Breast epithelium (tissue), 4 donors: Measurements from ENCODE around the gene CIB4. TPM values are rescaled to one million over a fixed set of nuclear protein-coding genes. Genes with fewer than 3 reads are reported as not detected.

Source experiments
- DNase-seq, 2 donors: peaks; one replicate each; pipeline ENCODE4 v3.0.0-alpha.2; 2019; ENCODE audit warnings: low spot score in 2 of 2
- H3K27ac ChIP-seq, 2 donors: fragments of 200-600 bp; sonication (generic) in 1 of 2; one replicate each; pipeline ENCODE4 v1.5.1; 2016 to 2019; ENCODE audit warnings: mild to moderate bottlenecking in 1 of 2
- H3K27me3 ChIP-seq, 2 donors: fragments of 200-600 bp; sonication (generic) in 1 of 2; one replicate each; pipeline versions ENCODE4 v1.5.1 to v1.6.0; 2017 to 2019; ENCODE audit warnings: control low read depth in 1 of 2, mild to moderate bottlenecking in 1 of 2
- H3K36me3 ChIP-seq: fragments of 200-600 bp; one replicate; pipeline ENCODE4 v1.5.1; 2019
- H3K4me1 ChIP-seq, 2 donors: fragments of 200-600 bp; sonication (generic); one replicate each; pipeline ENCODE4 v1.5.1; 2016 to 2019; ENCODE audit warnings: control low read depth in 1 of 2
- H3K4me3 ChIP-seq, 3 donors: fragments of 200-600 bp; sonication (generic); 1 replicate in 2 of 3; 2 replicates in 1 of 3; pipeline ENCODE4 v1.5.1; 2016 to 2019; ENCODE audit warnings: mild to moderate bottlenecking in 3 of 3, moderate library complexity in 2 of 3
- H3K9me3 ChIP-seq, 2 donors: fragments of 200-600 bp; sonication (generic) in 1 of 2; one replicate each; pipeline ENCODE4 v1.5.1; 2016 to 2019; ENCODE audit warnings: control low read depth in 1 of 2
- CTCF ChIP-seq, 3 donors: fragments of 450-650 bp; IDR thresholded peaks; one replicate each; pipeline ENCODE4 v1.5.1; 2016 to 2017; ENCODE audit warnings: antibody characterized with exemption in 3 of 3, mild to moderate bottlenecking in 3 of 3, moderate library complexity in 3 of 3
- POLR2A ChIP-seq: fragments of 450-650 bp; IDR thresholded peaks from one replicate; pipeline ENCODE4 v1.6.1; 2016; ENCODE audit warnings: antibody characterized with exemption, mild to moderate bottlenecking, moderate library complexity
- POLR2AphosphoS5 ChIP-seq, 3 donors: sonication (generic); formaldehyde crosslinking; IDR thresholded peaks; one replicate each; pipeline ENCODE4 v1.6.1; 2017; ENCODE audit warnings: antibody characterized with exemption in 3 of 3
- intact Hi-C: fragments of 100-400 bp; cut with DNase I; formaldehyde crosslinking; loops from one replicate; pipeline ENCODE4 v1.15.1; 2023; ENCODE audit warnings: low total_unique reads
- total RNA-seq, 3 donors: library from RNA; depleted of rRNA; stranded (reverse); fragments of >200 nt; gene quantifications; one replicate each; pipeline ENCODE4 v1.1.0, GENCODE V29; 2016

The CIB4 gene
- total RNA-seq, 3 donors from 2014 or later: not detected

GRCh38 chr2:26578113-26578458 lies 63.1 kb downstream of the CIB4 start:
- H3K4me1 ChIP-seq: no peaks in the 10 kb centered on the region
- peaks cover 0 to 16% of the 10 kb centered on the region in 2 donors for H3K27me3 ChIP-seq
- no peak for DNase-seq
- no peak overlapping the region for H3K4me3 ChIP-seq
- no peak overlapping the region for H3K27ac ChIP-seq
- TF ChIP-seq POLR2AphosphoS5 (IDR thresholded peaks at IDR 0.05): no peak
- TF ChIP-seq CTCF (IDR thresholded peaks at IDR 0.05): peak in 1 of 3 donors; percentile 3
- no peaks in the 10 kb centered on the region for H3K36me3 ChIP-seq
- intact Hi-C loops: loop anchor here (5.0 kb wide), 1 partner anchor 1431 kb away; no protein-coding TSS in a partner anchor
- H3K9me3 ChIP-seq: no peaks in the 10 kb centered on the region

GRCh38 chr2:26577442-26578112 lies 63.6 kb downstream of the CIB4 start:
- Histone ChIP-seq H3K4me1 (no peaks in the 10 kb centered on the region), H3K27me3 (peaks cover 0 to 12% of the 10 kb centered on the region in 2 donors), H3K4me3 (no peak overlapping the region), H3K9me3 (no peaks in the 10 kb centered on the region), H3K36me3 (no peaks in the 10 kb centered on the region), H3K27ac (no peak overlapping the region)
- intact Hi-C loops: loop anchor here (5.0 kb wide), 1 partner anchor 1430 kb away; no protein-coding TSS in a partner anchor
- no peak for TF ChIP-seq POLR2AphosphoS5 (IDR thresholded peaks at IDR 0.05)
- no peak for TF ChIP-seq POLR2A
- peak; percentile 83 to 93 (median 93) for TF ChIP-seq CTCF (IDR thresholded peaks at IDR 0.05)
- DNase-seq: peak; percentile 40 to 67

DNA sequence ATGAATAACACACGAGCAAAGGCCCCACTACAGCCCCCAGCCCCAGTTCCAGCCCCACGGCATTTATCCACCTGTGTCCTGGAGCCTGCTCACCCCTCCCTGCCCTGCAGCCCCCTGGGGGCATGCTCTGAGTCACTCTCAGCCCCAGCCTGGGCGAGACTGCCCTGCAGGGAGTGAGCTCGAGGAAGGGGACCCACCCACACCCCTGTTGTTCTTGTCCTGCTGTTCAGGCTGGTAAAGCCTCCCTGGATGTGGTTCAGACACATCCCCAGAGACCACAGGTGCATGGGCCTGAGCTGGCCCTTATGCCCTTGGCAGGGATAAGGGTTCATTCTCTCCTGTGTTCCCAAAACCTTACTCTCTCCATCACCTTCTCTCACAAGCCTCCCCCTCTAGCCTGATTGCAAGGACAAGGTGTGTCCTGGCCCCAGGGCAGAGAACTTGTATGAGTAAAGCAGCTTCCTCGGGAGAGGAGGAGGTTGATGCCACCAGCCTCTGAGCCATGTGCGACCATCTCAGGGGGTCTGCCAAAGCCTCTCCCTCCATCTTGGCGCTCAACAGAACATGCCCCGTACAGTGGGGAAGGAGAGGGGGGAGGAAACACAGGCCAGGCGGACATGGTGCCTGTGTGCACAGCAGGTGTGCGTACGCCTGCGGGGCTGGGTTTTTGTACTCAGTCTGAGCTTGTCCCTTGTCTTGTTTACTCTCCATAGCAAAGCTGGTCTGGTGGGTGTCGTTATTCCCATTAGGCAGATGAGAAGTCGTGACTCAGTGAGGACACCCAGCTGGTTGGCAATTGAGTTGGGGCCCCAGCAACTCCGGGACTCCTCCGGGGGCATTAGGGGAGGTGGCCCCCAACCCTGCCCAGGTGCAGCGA lies 64.4 kb downstream of the CIB4 start:
- no peaks in the 10 kb centered on the region for H3K9me3 ChIP-seq
- no peaks in the 10 kb centered on the region for H3K4me1 ChIP-seq
- intact Hi-C loops: loop anchor here (5.0 kb wide), 1 partner anchor 1430 kb away; no protein-coding TSS in a partner anchor
- no peak for DNase-seq
- H3K27me3 ChIP-seq: peaks cover 0 to 12% of the 10 kb centered on the region in 2 donors
- no peaks in the 10 kb centered on the region for H3K36me3 ChIP-seq
- H3K27ac ChIP-seq: no peak overlapping the region
- TF ChIP-seq POLR2AphosphoS5 (IDR thresholded peaks at IDR 0.05) (no peak), CTCF (IDR thresholded peaks at IDR 0.05) (no peak), POLR2A (no peak)
- H3K4me3 ChIP-seq: no peak overlapping the region

GRCh38 chr2:26575836-26576564 lies 65.2 kb downstream of the CIB4 start:
- H3K27ac ChIP-seq: no peak overlapping the region
- TF ChIP-seq POLR2A (no peak), POLR2AphosphoS5 (IDR thresholded peaks at IDR 0.05) (no peak), CTCF (IDR thresholded peaks at IDR 0.05) (no peak)
- no peak for DNase-seq
- H3K27me3 ChIP-seq: peaks cover 0 to 12% of the 10 kb centered on the region in 2 donors
- intact Hi-C loops: loop anchor here (5.0 kb wide), 1 partner anchor 1429 kb away; no protein-coding TSS in a partner anchor
- H3K9me3 ChIP-seq: no peaks in the 10 kb centered on the region
- no peaks in the 10 kb centered on the region for H3K4me1 ChIP-seq
- no peak overlapping the region for H3K4me3 ChIP-seq
- no peaks in the 10 kb centered on the region for H3K36me3 ChIP-seq
